LHCN-M2 (cell line): Measurements from ENCODE around the gene ASH1L. TPM values are rescaled to one million over a fixed set of nuclear protein-coding genes. Genes with fewer than 3 reads are reported as not detected.
"Not testable (repeated sequence)": the region's sequence is repeated elsewhere in the genome, so short reads cannot be mapped to it uniquely, and the experiment has no call there.

Experiments
- DNase-seq: peaks from one replicate; pipeline ENCODE4 v3.0.0-alpha.2; 2012; ENCODE audit warnings: low read depth
- total RNA-seq: library from RNA; depleted of rRNA; stranded (reverse); fragments of >200 nt; gene quantifications from 2 replicates; pipeline ENCODE4 v1.2.3, GENCODE V29; 2014

ASH1L gene
- total RNA-seq, 1 experiment from 2014 or later = 24.2 TPM

- no peak for DNase-seq
These were observed 249.3 kb downstream of the ASH1L start for GRCh38 chr1:155313261-155313660.

DNA sequence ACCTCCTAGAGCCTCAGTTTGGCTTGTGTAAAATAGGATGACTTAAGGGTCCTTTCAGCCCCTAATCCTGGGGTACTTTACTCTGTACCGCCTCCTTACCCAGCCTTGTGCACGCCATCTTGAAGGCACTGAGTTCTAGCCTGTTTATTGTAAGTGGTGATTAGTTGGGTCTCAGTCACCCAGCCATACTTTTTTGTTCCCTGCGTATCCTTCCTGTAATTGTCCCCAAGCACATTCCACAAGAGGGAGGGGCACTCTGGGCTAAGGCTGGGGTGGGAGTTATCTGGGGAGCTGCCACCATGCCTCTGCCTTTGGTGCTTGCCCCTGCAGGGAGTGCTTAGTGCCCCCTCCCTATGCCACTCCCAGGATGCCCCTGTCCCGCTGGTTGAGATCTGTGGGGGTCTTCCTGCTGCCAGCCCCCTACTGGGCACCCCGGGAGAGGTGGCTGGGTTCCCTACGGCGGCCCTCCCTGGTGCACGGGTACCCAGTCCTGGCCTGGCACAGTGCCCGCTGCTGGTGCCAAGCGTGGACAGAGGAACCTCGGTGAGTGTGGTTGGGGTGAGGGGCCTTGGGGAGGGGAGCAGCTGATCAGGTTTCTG lies 253.1 kb downstream of the ASH1L start:
- no peak for DNase-seq

DNA sequence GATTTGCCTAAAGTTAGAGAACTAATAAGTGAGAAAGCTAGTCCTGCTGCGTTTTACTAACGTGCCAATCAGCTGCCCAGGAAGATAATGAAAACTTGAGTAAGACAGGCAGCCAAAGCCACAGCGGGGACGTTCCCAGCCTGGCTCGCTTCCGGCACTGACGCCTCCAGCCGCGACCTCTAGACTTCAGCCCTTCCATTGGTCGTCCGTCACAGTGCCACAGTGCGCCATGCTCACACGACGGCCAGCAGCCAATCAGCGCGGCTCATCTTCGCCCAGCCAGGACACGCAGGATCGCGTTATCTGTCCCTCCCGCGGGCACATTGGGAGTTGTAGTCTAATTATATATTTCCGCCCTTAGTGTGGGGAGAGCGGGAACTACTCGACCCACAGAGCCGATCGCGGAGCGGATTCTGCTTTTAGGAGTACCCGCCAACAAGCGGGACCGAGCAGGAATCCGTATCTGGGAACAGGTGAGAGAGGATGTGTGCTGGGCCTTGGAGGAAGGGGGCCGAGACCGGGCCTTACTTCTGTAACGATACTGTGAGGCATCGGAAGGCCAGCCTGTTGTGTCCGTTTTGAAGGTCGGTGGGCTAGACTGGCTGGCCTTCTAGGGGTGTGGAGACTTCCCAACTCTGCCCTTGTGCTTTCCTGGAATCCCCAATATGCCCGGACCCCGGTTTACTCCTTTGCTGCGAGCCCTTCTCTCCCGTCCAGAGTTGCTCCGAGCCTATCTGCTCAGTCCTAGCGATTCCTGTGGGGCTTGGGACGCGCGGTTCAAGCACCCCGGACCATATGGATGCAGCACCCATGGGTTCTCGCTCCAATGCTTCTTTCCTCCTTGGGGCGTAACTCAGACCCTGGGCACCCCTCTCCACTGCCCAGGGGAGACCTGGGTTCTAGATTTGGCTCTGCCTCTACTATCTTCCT lies 253.8 kb downstream of the ASH1L start, which contains the start of gene FDPS:
Gene FDPS, plus strand, starts transcription at position 374 of the 930 bp plus-strand sequence. CDS start 924 bp downstream, outside the sequence.
- peak; percentile 99 for DNase-seq

DNA sequence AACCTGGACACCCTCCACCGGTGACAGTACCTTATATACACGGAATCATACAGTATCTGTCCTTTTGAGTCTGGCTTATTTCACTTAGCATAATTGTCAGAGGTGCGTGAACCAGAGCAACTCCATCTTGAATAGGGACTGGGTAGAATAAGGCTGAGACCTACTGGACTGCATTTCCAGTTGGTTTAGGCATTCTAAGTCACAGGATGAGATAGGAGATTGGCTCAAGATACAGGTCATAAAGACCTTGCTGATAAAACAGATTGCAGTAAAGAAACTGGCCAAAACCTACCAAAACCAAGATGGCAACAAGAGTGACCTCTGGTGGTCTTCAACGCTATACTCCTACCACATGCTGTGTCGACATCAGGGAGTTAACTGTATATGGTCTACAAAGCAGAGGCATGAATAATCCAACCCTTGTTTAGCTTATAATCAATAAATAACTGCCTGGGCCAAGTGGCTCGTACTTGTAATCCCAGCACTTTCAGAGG lies 255.3 kb downstream of the ASH1L start:
- peak; percentile 66 for DNase-seq

DNA sequence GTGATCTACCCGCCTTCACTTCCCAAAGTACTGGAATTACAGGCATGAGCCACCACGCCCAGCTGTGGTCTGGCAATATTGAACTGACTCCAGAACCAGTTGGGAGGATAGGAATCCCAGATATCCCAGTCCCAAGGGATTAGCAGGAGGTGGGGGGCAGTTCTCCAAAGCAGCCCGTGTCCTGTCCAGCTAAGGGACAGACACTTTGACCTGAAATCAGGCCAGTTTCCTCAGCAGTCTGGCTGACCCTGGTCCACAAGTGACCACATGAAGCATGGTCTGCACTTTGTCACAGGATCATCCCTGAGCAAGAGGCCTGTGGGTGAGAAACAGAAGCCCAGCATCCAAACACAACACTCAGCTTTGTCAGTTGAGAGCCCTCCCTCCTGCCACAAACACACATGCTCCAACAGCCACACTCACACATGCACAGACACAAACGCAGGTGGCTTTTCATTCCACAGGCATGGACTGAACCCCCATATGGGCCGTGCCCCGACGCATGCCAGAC lies 256.7 kb downstream of the ASH1L start:
- DNase-seq = peak; percentile 69

DNA sequence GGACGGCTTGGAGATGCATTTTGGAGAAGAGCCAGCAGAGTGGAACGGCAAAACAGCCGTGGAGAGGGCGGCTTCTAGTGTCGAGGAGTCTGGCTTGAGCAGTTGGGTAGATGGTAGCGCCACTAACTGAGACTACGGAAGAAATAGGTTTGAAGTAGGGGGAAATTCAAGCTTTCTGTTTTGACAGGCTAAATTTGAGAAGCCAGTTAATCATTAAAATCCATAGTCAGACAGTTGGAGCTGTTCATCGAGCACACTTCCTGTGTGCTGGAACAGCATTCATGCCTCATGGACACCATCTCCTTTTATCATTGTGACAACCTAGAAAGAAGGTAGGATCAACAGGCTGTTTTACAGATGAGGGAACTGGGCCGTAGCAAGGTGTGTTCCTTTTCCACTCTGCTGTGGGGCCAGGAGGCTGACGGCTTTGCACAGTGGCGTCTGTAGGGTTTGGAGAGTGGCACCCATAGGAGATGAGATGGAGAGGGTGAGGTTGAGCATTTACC lies 258.0 kb downstream of the ASH1L start:
- DNase-seq = no peak

GRCh38 chr1:155301342-155301841 lies 261.2 kb downstream of the ASH1L start, which contains the start of gene PKLR:
PKLR (minus strand) TSS chr1:155301438; CDS start chr1:155301395, 43 bp downstream.
- no peak for DNase-seq

DNA sequence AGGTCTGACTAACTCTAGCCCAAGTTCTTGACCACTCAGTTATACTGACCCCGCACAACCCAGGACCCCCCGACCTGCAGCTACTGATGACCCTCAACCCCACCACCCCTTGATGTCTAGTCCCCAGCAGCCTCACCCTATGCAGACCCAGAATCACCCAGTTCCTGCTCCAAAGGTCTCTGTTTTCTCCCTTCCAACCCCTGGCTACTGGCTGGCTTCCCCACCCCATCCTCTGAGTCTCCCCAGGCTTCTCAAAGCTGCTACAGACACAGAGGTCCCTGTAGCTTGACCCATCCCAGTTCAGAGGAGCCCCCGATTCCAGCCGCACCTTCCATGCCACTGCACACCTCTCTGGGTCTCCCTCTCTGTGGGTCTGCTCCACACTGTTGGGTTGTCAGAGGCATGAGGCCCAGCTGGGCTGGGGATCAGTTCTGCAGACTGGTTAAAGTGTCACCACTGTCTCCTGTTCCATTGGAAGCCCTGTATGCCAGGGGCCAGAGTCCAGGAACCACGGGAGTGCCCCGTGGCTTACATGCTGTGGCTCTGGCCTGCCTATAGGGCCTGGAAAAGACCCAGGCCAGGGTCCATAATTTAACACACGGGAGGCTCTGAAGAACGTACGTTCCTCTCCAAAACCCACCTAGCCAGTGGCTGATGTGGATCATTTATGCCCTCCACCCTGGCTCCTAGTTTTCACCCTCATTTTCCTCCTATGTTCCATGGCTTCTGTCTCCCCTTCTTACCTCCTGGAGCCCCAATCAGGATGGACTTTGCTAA lies 261.9 kb downstream of the ASH1L start:
- no peak for DNase-seq

DNA sequence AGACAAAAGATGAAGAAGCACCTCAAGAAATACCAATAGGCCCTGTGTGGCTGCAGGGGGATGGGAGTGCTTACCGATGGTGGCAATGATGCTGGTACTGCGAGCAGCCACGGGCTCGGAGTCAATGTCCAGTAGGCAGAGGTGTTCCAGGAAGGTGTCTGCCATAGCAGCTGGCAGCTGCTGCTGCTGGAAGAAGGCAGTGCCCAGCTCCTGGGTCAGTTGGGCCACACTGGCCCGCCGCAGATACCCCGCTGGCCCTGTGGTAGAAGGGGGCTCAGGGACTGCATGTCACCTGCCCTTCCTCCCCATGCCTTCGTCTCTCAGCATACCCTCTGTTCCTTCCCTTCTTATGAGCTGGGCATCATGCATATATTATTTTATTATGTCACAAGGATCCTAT lies 262.6 kb downstream of the ASH1L start:
- no peak for DNase-seq

GRCh38 chr1:155297384-155297783 lies 265.2 kb downstream of the ASH1L start:
- no peak for DNase-seq

- no peak for DNase-seq
These were observed 265.9 kb downstream of the ASH1L start for GRCh38 chr1:155296661-155297060.

- DNase-seq = no peak
These were observed 266.7 kb downstream of the ASH1L start for GRCh38 chr1:155295942-155296267.

DNA sequence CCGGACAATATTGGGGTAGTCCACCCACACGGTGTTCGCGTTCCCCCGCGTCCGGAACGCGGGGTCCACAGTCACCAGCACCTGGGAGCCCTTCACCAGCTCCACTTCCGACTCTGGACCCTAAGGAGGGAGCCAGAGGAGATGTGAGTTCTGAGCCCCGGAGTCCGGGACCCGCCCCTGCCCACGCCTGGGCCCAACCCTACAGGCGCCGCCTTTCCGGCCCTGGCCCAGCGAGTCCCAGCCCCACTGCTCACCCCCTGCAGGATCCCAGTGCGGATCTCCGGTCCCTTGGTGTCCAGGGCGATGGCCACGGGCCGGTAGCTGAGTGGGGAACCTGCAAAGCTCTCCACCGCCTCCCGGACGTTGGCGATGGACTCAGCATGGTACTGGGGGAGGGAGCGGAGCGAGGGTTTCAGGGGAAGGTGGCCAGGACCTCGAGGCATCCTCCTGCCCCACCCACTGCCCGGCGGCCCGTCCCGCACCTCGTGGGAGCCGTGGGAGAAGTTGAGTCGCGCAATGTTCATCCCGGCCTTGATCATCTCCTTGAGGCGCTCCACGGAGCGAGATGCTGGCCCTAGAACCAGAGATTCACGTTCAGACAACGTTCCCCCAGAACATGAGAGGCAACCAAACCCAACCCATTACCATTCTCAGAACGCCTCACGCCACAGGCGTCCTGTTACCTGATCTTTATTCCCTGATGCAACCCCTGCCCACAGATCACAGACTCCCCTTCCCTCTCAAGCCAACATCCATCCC lies 267.2 kb downstream of the ASH1L start:
- no peak for DNase-seq

- DNase-seq = no peak
These were observed 268.0 kb downstream of the ASH1L start for GRCh38 chr1:155294520-155295182.

DNA sequence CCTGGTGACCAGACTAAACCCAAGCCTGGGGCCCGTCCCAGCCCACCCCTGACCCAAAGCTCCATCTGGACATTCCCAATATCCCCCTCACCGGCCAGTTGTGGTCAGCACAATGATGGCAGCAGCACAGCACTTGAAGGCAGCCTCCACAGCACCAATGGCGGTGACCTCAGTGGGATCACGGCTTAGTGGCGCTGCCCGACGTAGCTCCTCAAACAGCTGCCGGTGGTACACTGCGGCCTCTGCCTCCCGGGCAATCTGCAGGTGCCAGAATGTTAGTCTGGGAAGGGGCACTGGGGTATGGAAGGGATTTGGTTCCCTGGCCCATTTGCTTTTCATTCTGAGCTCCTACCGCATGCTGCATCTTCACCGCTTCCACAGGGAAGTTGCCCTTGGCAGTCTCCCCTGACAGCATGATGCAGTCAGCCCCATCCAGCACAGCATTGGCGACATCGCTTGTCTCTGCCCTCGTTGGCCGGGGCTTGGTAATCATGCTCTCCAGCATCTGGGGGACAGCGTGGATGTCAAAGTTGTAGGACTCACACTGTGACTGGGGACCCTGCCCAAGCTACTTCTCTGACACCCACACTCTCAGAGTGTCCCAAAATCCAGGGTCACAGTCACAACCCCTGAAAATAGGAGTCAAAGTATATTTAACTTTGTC lies 269.4 kb downstream of the ASH1L start:
- no peak for DNase-seq

DNA sequence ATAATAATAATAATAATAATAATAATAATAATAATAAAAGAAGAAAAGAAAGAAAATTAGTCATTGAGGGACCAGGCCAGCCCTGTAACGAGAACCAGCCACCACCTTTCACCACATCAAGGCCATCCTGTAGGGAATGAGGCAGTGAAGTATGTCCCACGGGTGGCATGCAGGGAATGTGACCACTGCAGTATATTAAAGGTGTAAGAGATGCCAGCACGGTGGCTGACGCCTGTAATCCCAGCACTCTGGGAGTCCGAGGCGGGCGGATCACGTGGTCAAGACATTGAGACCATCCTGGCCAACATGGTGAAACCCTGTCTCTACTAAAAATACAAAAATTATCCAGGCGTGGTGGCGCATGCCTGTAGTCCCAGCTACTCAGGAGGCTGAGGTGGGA lies 271.6 kb downstream of the ASH1L start:
- not testable (repeated sequence) for DNase-seq

DNA sequence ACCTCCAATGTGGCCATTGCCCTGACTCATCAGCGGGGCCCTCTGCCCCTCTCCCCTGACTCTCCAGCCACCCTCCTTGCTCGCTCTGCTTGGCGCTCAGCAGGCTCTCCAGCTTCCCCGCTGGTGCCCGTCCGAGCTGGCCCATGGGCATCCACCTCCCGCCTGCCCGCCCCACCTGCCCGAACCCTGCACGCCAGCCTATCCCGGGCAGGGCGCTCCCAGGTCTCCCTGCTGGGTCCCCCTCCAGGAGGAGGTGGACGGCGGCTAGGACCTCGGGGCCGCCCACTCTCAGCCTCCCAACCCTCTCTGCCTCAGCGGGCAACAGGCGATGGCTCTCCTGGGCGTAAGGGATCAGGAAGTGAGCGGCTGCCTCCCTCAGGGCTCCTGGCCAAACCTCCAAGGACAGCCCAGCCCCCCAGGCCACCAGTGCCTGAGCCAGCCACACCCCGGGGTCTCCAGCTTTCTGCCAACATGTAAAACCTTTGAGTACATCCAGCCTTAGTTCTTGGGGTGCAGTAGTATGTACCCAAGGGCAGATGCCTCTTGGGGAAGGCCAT lies 274.5 kb downstream of the ASH1L start:
- no peak for DNase-seq

GRCh38 chr1:155286544-155286943 lies 276.1 kb downstream of the ASH1L start:
- no peak for DNase-seq

GRCh38 chr1:155285631-155286044 lies 277.0 kb downstream of the ASH1L start:
- DNase-seq = no peak
